ENCODE measurements around the gene CES2. TPM values are rescaled to one million over a fixed set of nuclear protein-coding genes. Genes with fewer than 3 reads are reported as not detected.

The CES2 gene
- total and polyA plus RNA-seq, 2 of the 8 experiments (the other 6 are each of a cell fraction or from before 2014, with no cell fraction given): 8.6 to 14.7 TPM

DNA sequence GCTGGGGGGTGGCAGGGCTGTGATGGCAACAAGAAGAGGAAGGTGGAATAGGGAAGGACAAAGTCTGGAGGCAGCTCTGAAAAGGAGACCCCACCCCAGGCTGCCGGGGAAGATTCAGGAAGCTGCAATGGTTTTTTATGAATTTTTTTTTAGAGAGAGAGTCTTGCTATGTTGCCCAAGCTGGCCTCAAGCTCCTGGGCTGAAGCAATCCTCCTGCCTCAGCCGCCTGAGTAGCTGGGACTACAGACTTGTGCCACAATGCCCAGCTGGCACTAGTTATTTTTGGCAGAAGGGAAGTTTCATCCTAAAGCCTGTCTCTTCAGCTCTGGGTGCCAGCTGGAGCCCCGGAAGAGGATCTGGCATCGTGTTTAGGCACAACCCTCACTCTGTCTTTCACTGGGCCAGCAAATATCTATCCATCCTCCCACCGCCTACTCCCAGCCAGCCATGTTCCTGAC lies 24.4 kb downstream of the CES2 start:
- Histone ChIP-seq H2AK5ac (ENCODE audit: low read depth, low read length) (no peak overlapping the region), H3K18ac (ENCODE audit: extremely low read depth, low read length) (no peak overlapping the region), H3K4me3 (ENCODE audit: extremely low read depth in 1 of 4, insufficient read depth in 2 of 4, low read depth in 3 of 4, low read length in 4 of 4) (no peak overlapping the region), H3K14ac (ENCODE audit: insufficient read length) (no peak overlapping the region), H3K27me3 (replicated peaks in 1 of 4; ENCODE audit: control insufficient read depth in 3 of 4, extremely low read depth in 1 of 4, insufficient read depth in 3 of 4, low read length in 3 of 4) (no peaks in the 10 kb centered on the region), H3K27ac (ENCODE audit: low read depth, low read length) (no peak overlapping the region), H4K8ac (ENCODE audit: extremely low read depth, insufficient read depth, low read length) (no peak overlapping the region), H3K79me1 (ENCODE audit: low read depth, low read length) (no peaks in the 10 kb centered on the region), H3K4me2 (ENCODE audit: insufficient read depth in 1 of 2, low read depth in 2 of 2, low read length in 2 of 2) (no peak overlapping the region), H4K5ac (ENCODE audit: insufficient read length, low read depth, low read length) (no peak overlapping the region), H2BK120ac (replicated peaks; ENCODE audit: low read depth, low read length) (no peak overlapping the region), H3K36me3 (ENCODE audit: control insufficient read depth in 2 of 4, insufficient read depth in 4 of 4, low read length in 3 of 4) (no peaks in the 10 kb centered on the region), H4K91ac (replicated peaks; ENCODE audit: insufficient read length, low read length) (no peak overlapping the region), H2BK15ac (ENCODE audit: low read length) (no peak overlapping the region), H3K4ac (replicated peaks; ENCODE audit: insufficient read length, low read depth, low read length) (no peak overlapping the region), H3K56ac (replicated peaks; ENCODE audit: insufficient read length, low read depth, low read length) (no peak overlapping the region), H3K9me3 (ENCODE audit: insufficient read depth in 2 of 2, low read depth in 1 of 2, low read length in 1 of 2) (no peaks in the 10 kb centered on the region), H2AFZ (ENCODE audit: low read length) (no peak overlapping the region), H2BK12ac (ENCODE audit: low read depth, low read length) (no peak overlapping the region), H3K79me2 (ENCODE audit: control insufficient read depth in 1 of 2, insufficient read depth in 2 of 2, low read length in 2 of 2) (no peaks in the 10 kb centered on the region), H3K23me2 (ENCODE audit: low read depth, low read length) (no peaks in the 10 kb centered on the region; the same call in 1 of the 2 replicates), H2BK20ac (ENCODE audit: low read length) (no peak overlapping the region), H4K20me1 (replicated peaks in 1 of 2; ENCODE audit: control insufficient read depth in 1 of 2, insufficient read depth in 2 of 2, low read length in 2 of 2) (no peaks in the 10 kb centered on the region), H3K4me1 (replicated peaks in 1 of 4; ENCODE audit: control insufficient read depth in 3 of 4, insufficient read depth in 4 of 4, low read length in 3 of 4) (peaks cover 0 to 3% (median under 1%) of the 10 kb centered on the region in 4 experiments; a peak in 3 of 7 replicates), H3K23ac (ENCODE audit: insufficient read length) (no peak overlapping the region), H2BK5ac (ENCODE audit: low read depth, low read length) (no peak overlapping the region), H3K9ac (replicated peaks in 1 of 4; ENCODE audit: extremely low read depth in 1 of 4, low read depth in 3 of 4, low read length in 3 of 4) (no peak overlapping the region)
- POLR2A ChIA-PET (ENCODE audit: partially characterized antibody): interaction anchor here (1.7 kb wide), 1 partner anchor 14 kb away, joined by 6 read pairs; no protein-coding TSS in a partner anchor
- CTCF ChIA-PET (ENCODE audit: partially characterized antibody): interaction anchor here (0.6 to 12.2 kb wide), 16 partner anchors 6 to 578 kb away, joined by 3 to 130 read pairs (median 5); partner anchors contain the start of genes B3GNT9 and NOL3
- WGBS, 2 experiments (ENCODE audit: extremely low coverage in 1 of 2, insufficient coverage in 1 of 2, insufficient read length in 1 of 2, insufficient replicate concordance in 2 of 2, low coverage in 1 of 2, low lambda C conversion rate in 2 of 2, missing lambda C conversion rate in 1 of 2): 88% methylated on average over 4 of the region's 5 CpGs; no CpG with 5 or more reads in 1 of the 2 experiments
- DNase-seq (ENCODE audit: low read depth in 1 of 2, low spot score in 2 of 2) (no peak), FAIRE-seq (no peak)
- TF ChIP-seq CREB1 (IDR thresholded peaks at IDR 0.05) (no peak), PHF8 (conservative IDR thresholded peaks at IDR 0.05; ENCODE audit: low read depth, low read length) (no peak), SIRT6 (IDR thresholded peaks at IDR 0.05; ENCODE audit: low read length) (no peak), TAF7 (optimal IDR thresholded peaks at IDR 0.05; ENCODE audit: borderline replicate concordance, low read depth, low read length) (no peak), SIX5 (IDR thresholded peaks at IDR 0.05; ENCODE audit: low read depth, low read length) (no peak), SIN3A (conservative IDR thresholded peaks at IDR 0.05 in 1 of 2, IDR thresholded peaks at IDR 0.05 in 1 of 2; ENCODE audit: low read depth in 1 of 2, low read length in 2 of 2) (no peak), BCL11A (IDR thresholded peaks at IDR 0.05; ENCODE audit: low read depth in 2 of 2, low read length in 2 of 2) (no peak), ZNF274 (IDR thresholded peaks at IDR 0.05; ENCODE audit: borderline replicate concordance, extremely low read depth, low read length) (no peak), SP4 (IDR thresholded peaks at IDR 0.05; ENCODE audit: low read length) (no peak), TBP (IDR thresholded peaks at IDR 0.05; ENCODE audit: low read depth, low read length) (no peak), TAF1 (IDR thresholded peaks at IDR 0.05; ENCODE audit: low read depth, low read length) (no peak), CHD2 (IDR thresholded peaks at IDR 0.05; ENCODE audit: low read length) (no peak), MAFK (IDR thresholded peaks at IDR 0.05; ENCODE audit: low read depth, low read length) (no peak)
- TF ChIP-seq, protein P1, sequence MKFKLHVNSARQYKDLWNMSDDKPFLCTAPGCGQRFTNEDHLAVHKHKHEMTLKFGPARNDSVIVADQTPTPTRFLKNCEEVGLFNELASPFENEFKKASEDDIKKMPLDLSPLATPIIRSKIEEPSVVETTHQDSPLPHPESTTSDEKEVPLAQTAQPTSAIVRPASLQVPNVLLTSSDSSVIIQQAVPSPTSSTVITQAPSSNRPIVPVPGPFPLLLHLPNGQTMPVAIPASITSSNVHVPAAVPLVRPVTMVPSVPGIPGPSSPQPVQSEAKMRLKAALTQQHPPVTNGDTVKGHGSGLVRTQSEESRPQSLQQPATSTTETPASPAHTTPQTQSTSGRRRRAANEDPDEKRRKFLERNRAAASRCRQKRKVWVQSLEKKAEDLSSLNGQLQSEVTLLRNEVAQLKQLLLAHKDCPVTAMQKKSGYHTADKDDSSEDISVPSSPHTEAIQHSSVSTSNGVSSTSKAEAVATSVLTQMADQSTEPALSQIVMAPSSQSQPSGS (IDR thresholded peaks at IDR 0.05; ENCODE audit: low read length): no peak

All from H1 (cell line).